Right lobe of liver (tissue), 4 donors: ENCODE measurements around the gene CEP70.

Experiments
- CTCF ChIP-seq, 4 donors: fragments of 200-600 bp in 3 of 4; fragments of 450-650 bp in 1 of 4; IDR thresholded peaks; one replicate each; pipeline versions ENCODE4 v1.5.1 to v1.8.0; 2016 to 2022; ENCODE audit warnings: antibody characterized with exemption in 4 of 4, mild to moderate bottlenecking in 2 of 4
- POLR2A ChIP-seq: fragments of 450-650 bp; IDR thresholded peaks from one replicate; pipeline ENCODE4 v1.6.1; 2017; ENCODE audit warnings: antibody characterized with exemption, mild to moderate bottlenecking
- donor health status: DM: no; HTN: no; CAD: no.
- donor health status: DM: no; HTN: no; CAD: no.
- donor health status: DM: no; HTN: yes; CAD: no.

GRCh38 chr3:138578141-138578540, 15.9 kb downstream of the CEP70 start:
- no peak for TF ChIP-seq CTCF (IDR thresholded peaks at IDR 0.05)
- no peak for TF ChIP-seq POLR2A
